ENCODE data around the gene SNRNP48.

The SNRNP48 gene

GRCh38 chr6:7589949-7590917 is at the start of gene SNRNP48:
TSS of gene SNRNP48 (plus strand) at chr6:7590198. CDS start at chr6:7590258, 60 bp downstream.
- DNase-seq = peak; percentile 89

GRCh38 chr6:7540595-7540994 is 49.4 kb upstream of the SNRNP48 start:
- no peak for DNase-seq

GRCh38 chr6:7541175-7542064 is 48.6 kb upstream of the SNRNP48 start, which contains the start of gene DSP:
TSS of gene DSP (plus strand) at chr6:7541671. CDS start at chr6:7541916, 245 bp downstream.
- DNase-seq = peak; percentile 28

- no peak for DNase-seq
These were observed 47.7 kb upstream of the SNRNP48 start for GRCh38 chr6:7542065-7542873.

GRCh38 chr6:7542874-7543624 is 46.9 kb upstream of the SNRNP48 start:
- no peak for DNase-seq

- DNase-seq = no peak
These were observed 46.1 kb upstream of the SNRNP48 start for GRCh38 chr6:7543789-7544424.

- DNase-seq = no peak
These were observed 45.4 kb upstream of the SNRNP48 start for GRCh38 chr6:7544597-7544996.

- no peak for DNase-seq
These were observed 44.5 kb upstream of the SNRNP48 start for GRCh38 chr6:7545316-7546019.

- no peak for DNase-seq
These were observed 44.0 kb upstream of the SNRNP48 start for GRCh38 chr6:7546020-7546369.

GRCh38 chr6:7546383-7546782 is 43.6 kb upstream of the SNRNP48 start:
- no peak for DNase-seq

- DNase-seq = no peak
These were observed 43.1 kb upstream of the SNRNP48 start for GRCh38 chr6:7546896-7547295.

- DNase-seq = no peak
These were observed 42.7 kb upstream of the SNRNP48 start for GRCh38 chr6:7547315-7547714.

GRCh38 chr6:7550433-7550801 is 39.6 kb upstream of the SNRNP48 start:
- DNase-seq = no peak

- no peak for DNase-seq
These were observed 35.3 kb upstream of the SNRNP48 start for GRCh38 chr6:7554533-7555275.

GRCh38 chr6:7555671-7556070 is 34.3 kb upstream of the SNRNP48 start:
- no peak for DNase-seq

- DNase-seq = no peak
These were observed 33.4 kb upstream of the SNRNP48 start for GRCh38 chr6:7556394-7557106.

- DNase-seq = no peak
These were observed 32.3 kb upstream of the SNRNP48 start for GRCh38 chr6:7557652-7558051.

GRCh38 chr6:7558781-7559180 is 31.2 kb upstream of the SNRNP48 start:
- no peak for DNase-seq

GRCh38 chr6:7559196-7559595 is 30.8 kb upstream of the SNRNP48 start:
- no peak for DNase-seq

All from stimulated activated CD4-positive, alpha-beta T cell treated with anti-CD3 and anti-CD28 coated beads, Interleukin-12 subunit alpha, Interleukin-12 subunit beta, amount 100 ng/mL, for 4 hours (primary cell).